SK-N-SH treated with all-trans-retinoic acid at 6 μM for 48 hours (cell line): Measurements from ENCODE around the gene RYR1.

ENCODE experiments used
- ATAC-seq: fragments of 200-7000 bp; cut with Tn5 transposase; 3 replicates; pipeline ENCODE4 v1.9.1; 2020; ENCODE audit warnings: mild to moderate bottlenecking, moderate library complexity
- ARNTL ChIP-seq: fragments of 450-650 bp; formaldehyde crosslinking; IDR thresholded peaks from 2 replicates; pipeline ENCODE4 v1.5.0; 2020; ENCODE audit warnings: low read depth, mild to moderate bottlenecking, moderate library complexity, borderline replicate concordance
- BACH2 ChIP-seq: fragments of 250-450 bp; sonication (Bioruptor Pico); IDR thresholded peaks from 2 replicates; pipeline ENCODE4 v1.9.0; 2021; ENCODE audit warnings: mild to moderate bottlenecking, borderline replicate concordance
- CSDC2 ChIP-seq: fragments of 250-450 bp; sonication (Bioruptor Pico); IDR thresholded peaks from 2 replicates; pipeline ENCODE4 v1.5.0; 2020; ENCODE audit warnings: mild to moderate bottlenecking, moderate library complexity
- ESRRG ChIP-seq: fragments of 250-450 bp; sonication (Bioruptor Pico); IDR thresholded peaks from 2 replicates; pipeline ENCODE4 v1.6.1; 2021; ENCODE audit warnings: mild to moderate bottlenecking
- GLIS3 ChIP-seq: fragments of 250-450 bp; sonication (Bioruptor Pico); IDR thresholded peaks from 2 replicates; pipeline ENCODE4 v1.5.0; 2020; ENCODE audit warnings: mild to moderate bottlenecking, moderate library complexity
- ISL1 ChIP-seq: fragments of 250-450 bp; sonication (Bioruptor Pico); IDR thresholded peaks from 2 replicates; pipeline ENCODE4 v2.1.2; 2022; ENCODE audit warnings: mild to moderate bottlenecking, moderate library complexity
- PPARA ChIP-seq: fragments of 250-450 bp; sonication (Bioruptor Pico); IDR thresholded peaks from 2 replicates; pipeline ENCODE4 v1.5.0; 2020; ENCODE audit warnings: mild to moderate bottlenecking, borderline replicate concordance
- RARB ChIP-seq: fragments of 250-450 bp; sonication (Bioruptor Pico); IDR thresholded peaks from 2 replicates; pipeline ENCODE4 v1.8.0; 2021; ENCODE audit warnings: mild to moderate bottlenecking, moderate library complexity
- TCF4 ChIP-seq: fragments of 250-450 bp; sonication (Bioruptor Pico); IDR thresholded peaks from 2 replicates; pipeline ENCODE4 v1.8.0; 2021; ENCODE audit warnings: mild to moderate bottlenecking, moderate library complexity, borderline replicate concordance
- TOX ChIP-seq: fragments of 250-450 bp; sonication (Bioruptor Pico); IDR thresholded peaks from 2 replicates; pipeline ENCODE4 v1.8.0; 2021; ENCODE audit warnings: mild to moderate bottlenecking, moderate library complexity, borderline replicate concordance
- ZC3H10 ChIP-seq: fragments of 250-450 bp; sonication (Bioruptor Pico); IDR thresholded peaks from 2 replicates; pipeline ENCODE4 v1.5.1; 2021; ENCODE audit warnings: mild to moderate bottlenecking, moderate library complexity
- ZFP3 ChIP-seq: fragments of 250-450 bp; sonication (Bioruptor Pico); IDR thresholded peaks from 2 replicates; pipeline ENCODE4 v1.5.0; 2020; ENCODE audit warnings: mild to moderate bottlenecking, moderate library complexity
- ZFP30 ChIP-seq: fragments of 450-650 bp; formaldehyde crosslinking; IDR thresholded peaks from 2 replicates; pipeline ENCODE4 v1.5.0; 2022; ENCODE audit warnings: mild to moderate bottlenecking, moderate library complexity
- ZNF565 ChIP-seq: fragments of 450-650 bp; formaldehyde crosslinking; conservative IDR thresholded peaks from 2 replicates; pipeline ENCODE4 v1.5.0; 2020; ENCODE audit warnings: low read depth, mild to moderate bottlenecking, moderate library complexity
- ZNF70 ChIP-seq: fragments of 450-650 bp; formaldehyde crosslinking; IDR thresholded peaks from 2 replicates; pipeline ENCODE4 v1.5.0; 2020; ENCODE audit warnings: mild to moderate bottlenecking, moderate library complexity
- ZNF8 ChIP-seq: fragments of 450-650 bp; formaldehyde crosslinking; IDR thresholded peaks from 2 replicates; pipeline ENCODE4 v1.5.0; 2020; ENCODE audit warnings: mild to moderate bottlenecking, moderate library complexity
- TF ChIP-seq, protein P1 (sequence below): fragments of 250-450 bp; sonication (Bioruptor Pico); IDR thresholded peaks from 2 replicates; pipeline ENCODE4 v1.5.0; 2020; ENCODE audit warnings: mild to moderate bottlenecking, moderate library complexity
- TF ChIP-seq, protein P2 (sequence below): fragments of 250-450 bp; sonication (Bioruptor Pico); IDR thresholded peaks from 2 replicates; pipeline ENCODE4 v1.8.0; 2021; ENCODE audit warnings: low read depth, mild to moderate bottlenecking, moderate library complexity, borderline replicate concordance
- TF ChIP-seq, protein P3 (sequence below): fragments of 250-450 bp; sonication (Bioruptor Pico); IDR thresholded peaks from 2 replicates; pipeline ENCODE4 v1.5.1; 2021; ENCODE audit warnings: mild to moderate bottlenecking, moderate library complexity
- TF ChIP-seq, protein P4 (sequence below): fragments of 250-450 bp; sonication (Bioruptor Pico); IDR thresholded peaks from 2 replicates; pipeline ENCODE4 v1.8.0; 2020; ENCODE audit warnings: mild to moderate bottlenecking, moderate library complexity, borderline replicate concordance
- TF ChIP-seq, protein P5 (sequence below): fragments of 250-450 bp; sonication (Bioruptor Pico); IDR thresholded peaks from 2 replicates; pipeline ENCODE4 v1.5.1; 2020; ENCODE audit warnings: low read depth, mild to moderate bottlenecking, moderate library complexity

The RYR1 gene

DNA sequence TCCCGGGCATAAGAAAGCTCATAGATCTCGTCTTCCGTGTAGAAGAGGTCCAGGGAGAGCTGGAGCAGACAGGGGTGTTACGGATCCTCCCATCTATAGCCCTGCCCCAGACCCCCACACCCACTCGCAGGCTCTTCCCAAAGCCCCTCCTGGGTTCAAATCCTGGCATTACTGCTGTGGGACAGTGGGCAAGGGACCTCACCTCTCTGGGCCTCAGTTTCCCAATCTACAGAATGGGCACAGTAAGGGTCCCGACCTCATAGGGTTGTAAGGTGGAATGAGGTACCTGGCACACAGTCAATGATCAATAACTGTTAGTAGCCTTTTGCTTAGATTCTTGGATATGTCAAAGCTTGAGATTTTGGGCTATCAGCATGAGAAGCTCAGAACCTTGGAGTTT is 20.1 kb upstream of the RYR1 start (continued):
- TF ChIP-seq, protein P1, sequence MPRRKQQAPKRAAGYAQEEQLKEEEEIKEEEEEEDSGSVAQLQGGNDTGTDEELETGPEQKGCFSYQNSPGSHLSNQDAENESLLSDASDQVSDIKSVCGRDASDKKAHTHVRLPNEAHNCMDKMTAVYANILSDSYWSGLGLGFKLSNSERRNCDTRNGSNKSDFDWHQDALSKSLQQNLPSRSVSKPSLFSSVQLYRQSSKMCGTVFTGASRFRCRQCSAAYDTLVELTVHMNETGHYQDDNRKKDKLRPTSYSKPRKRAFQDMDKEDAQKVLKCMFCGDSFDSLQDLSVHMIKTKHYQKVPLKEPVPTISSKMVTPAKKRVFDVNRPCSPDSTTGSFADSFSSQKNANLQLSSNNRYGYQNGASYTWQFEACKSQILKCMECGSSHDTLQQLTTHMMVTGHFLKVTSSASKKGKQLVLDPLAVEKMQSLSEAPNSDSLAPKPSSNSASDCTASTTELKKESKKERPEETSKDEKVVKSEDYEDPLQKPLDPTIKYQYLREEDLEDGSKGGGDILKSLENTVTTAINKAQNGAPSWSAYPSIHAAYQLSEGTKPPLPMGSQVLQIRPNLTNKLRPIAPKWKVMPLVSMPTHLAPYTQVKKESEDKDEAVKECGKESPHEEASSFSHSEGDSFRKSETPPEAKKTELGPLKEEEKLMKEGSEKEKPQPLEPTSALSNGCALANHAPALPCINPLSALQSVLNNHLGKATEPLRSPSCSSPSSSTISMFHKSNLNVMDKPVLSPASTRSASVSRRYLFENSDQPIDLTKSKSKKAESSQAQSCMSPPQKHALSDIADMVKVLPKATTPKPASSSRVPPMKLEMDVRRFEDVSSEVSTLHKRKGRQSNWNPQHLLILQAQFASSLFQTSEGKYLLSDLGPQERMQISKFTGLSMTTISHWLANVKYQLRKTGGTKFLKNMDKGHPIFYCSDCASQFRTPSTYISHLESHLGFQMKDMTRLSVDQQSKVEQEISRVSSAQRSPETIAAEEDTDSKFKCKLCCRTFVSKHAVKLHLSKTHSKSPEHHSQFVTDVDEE (CRISPR knock-in tag) = no peak
- TF ChIP-seq, protein P2, sequence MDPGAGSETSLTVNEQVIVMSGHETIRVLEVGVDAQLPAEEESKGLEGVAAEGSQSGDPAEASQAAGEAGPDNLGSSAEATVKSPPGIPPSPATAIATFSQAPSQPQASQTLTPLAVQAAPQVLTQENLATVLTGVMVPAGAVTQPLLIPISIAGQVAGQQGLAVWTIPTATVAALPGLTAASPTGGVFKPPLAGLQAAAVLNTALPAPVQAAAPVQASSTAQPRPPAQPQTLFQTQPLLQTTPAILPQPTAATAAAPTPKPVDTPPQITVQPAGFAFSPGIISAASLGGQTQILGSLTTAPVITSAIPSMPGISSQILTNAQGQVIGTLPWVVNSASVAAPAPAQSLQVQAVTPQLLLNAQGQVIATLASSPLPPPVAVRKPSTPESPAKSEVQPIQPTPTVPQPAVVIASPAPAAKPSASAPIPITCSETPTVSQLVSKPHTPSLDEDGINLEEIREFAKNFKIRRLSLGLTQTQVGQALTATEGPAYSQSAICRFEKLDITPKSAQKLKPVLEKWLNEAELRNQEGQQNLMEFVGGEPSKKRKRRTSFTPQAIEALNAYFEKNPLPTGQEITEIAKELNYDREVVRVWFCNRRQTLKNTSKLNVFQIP (CRISPR knock-in tag) = no peak
- TF ChIP-seq ARNTL (CRISPR knock-in tag) (no peak), ISL1 (no peak), BACH2 (CRISPR knock-in tag) (no peak), ZFP3 (CRISPR knock-in tag) (no peak), CSDC2 (no peak), TOX (CRISPR knock-in tag) (no peak), RARB (no peak)
- TF ChIP-seq, protein P3, sequence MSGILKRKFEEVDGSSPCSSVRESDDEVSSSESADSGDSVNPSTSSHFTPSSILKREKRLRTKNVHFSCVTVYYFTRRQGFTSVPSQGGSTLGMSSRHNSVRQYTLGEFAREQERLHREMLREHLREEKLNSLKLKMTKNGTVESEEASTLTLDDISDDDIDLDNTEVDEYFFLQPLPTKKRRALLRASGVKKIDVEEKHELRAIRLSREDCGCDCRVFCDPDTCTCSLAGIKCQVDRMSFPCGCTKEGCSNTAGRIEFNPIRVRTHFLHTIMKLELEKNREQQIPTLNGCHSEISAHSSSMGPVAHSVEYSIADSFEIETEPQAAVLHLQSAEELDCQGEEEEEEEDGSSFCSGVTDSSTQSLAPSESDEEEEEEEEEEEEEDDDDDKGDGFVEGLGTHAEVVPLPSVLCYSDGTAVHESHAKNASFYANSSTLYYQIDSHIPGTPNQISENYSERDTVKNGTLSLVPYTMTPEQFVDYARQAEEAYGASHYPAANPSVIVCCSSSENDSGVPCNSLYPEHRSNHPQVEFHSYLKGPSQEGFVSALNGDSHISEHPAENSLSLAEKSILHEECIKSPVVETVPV (CRISPR knock-in tag) = no peak

DNA sequence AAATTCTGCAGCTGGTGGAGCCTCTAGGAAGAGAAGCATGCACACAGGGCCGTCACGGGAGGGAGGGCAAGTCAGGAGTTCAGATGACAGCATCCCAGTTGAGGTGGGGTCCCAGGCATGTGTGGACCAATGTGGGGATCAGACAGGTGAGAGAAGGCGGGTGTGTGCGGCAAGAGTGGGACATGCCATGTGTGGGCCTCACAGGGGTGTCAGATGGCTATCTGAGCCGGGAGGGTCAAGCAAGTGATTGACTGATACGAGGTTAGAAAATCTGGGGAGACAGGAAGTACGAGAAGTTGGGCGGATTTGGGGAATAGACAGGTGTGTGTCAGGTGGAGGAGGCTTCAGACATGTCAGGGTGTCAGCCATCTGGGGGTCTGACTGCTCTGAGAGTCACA is 16.3 kb upstream of the RYR1 start:
- no peak for ATAC-seq
- TF ChIP-seq PPARA (no peak), ZFP30 (CRISPR knock-in tag) (no peak), RARB (no peak)
- TF ChIP-seq, protein P4, sequence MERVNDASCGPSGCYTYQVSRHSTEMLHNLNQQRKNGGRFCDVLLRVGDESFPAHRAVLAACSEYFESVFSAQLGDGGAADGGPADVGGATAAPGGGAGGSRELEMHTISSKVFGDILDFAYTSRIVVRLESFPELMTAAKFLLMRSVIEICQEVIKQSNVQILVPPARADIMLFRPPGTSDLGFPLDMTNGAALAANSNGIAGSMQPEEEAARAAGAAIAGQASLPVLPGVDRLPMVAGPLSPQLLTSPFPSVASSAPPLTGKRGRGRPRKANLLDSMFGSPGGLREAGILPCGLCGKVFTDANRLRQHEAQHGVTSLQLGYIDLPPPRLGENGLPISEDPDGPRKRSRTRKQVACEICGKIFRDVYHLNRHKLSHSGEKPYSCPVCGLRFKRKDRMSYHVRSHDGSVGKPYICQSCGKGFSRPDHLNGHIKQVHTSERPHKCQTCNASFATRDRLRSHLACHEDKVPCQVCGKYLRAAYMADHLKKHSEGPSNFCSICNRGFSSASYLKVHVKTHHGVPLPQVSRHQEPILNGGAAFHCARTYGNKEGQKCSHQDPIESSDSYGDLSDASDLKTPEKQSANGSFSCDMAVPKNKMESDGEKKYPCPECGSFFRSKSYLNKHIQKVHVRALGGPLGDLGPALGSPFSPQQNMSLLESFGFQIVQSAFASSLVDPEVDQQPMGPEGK (CRISPR knock-in tag) = no peak
- TF ChIP-seq, all 23 proteins: peak for 0

DNA sequence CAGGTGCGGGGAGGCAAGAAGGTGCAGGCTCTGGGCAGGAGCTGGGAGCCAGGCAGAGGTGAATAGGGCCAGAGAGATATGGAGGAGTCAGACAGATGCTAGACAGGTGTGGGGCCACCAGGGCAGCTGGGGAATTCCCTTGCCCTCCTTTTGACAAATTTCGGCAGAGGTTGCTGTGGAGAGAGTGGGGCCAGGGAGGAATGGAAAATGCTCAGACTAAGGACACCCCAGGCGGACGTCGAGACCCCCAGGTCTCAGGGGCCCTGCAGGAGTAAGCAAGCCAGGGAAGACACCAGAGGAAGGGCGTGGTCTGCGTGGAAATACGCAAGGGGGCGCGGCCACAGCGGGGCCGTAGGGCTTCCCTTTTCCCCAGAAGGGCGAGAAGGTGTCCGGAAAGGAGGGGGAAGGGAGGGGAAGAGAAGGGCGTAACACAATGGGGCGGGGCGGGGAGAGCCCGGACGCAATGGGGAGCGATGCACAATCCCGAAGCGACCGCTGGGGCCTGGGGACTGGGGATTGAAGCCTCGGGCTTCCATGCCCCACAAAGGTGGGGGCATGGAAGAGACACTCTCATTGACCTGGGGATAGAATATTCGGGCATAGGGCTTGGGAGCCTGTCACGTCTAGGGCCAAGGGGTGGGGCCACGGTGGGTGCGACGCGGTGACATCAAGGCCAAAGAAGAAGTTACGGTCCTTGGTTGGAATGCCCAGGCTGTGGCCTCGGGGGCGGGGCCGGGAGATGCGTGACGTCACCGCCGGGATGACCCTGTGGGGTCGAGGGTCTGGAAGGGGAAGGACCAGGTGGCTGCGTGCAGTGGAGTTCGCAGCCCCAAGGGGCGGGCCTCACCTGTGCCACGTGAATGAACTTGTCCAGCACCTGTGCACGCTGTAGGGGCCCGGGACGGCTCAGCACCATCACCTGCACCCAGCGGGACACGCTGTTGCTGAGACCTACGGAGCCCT is 15.7 kb upstream of the RYR1 start:
- no peak; the same call in 2 of the 3 replicates for ATAC-seq
- TF ChIP-seq ARNTL (CRISPR knock-in tag) (no peak), TCF4 (no peak), GLIS3 (no peak), CSDC2 (no peak), ZNF70 (CRISPR knock-in tag) (no peak)
- TF ChIP-seq, all 23 proteins: peak for 0

DNA sequence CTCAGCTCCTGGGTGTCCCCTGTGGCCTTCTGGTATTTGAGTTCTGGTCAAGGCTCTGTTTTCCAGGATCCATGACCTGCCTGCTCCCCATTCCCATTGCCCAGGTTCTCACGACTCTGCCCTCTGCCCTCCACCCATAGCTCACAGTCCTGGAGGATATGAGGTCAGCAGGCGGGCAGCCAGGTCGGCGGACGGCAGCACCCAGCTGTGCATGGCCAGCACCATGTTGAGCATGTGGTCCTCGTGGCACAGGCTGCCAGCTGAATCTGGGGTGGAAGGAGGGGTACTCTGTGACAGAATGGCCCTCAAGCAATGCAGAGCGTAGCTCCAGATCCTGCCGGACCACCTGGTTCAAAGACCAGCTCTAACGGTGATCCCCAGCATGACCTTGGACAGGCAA is 12.6 kb upstream of the RYR1 start:
- ATAC-seq = no peak
- TF ChIP-seq ZC3H10 (CRISPR knock-in tag) (no peak), ZFP3 (CRISPR knock-in tag) (no peak), RARB (no peak), CSDC2 (no peak), ZNF8 (no peak), GLIS3 (no peak), TCF4 (no peak), ZNF565 (CRISPR knock-in tag) (no peak), ESRRG (no peak), PPARA (no peak)
- TF ChIP-seq, protein P2 (CRISPR knock-in tag) = no peak
- TF ChIP-seq, protein P5, sequence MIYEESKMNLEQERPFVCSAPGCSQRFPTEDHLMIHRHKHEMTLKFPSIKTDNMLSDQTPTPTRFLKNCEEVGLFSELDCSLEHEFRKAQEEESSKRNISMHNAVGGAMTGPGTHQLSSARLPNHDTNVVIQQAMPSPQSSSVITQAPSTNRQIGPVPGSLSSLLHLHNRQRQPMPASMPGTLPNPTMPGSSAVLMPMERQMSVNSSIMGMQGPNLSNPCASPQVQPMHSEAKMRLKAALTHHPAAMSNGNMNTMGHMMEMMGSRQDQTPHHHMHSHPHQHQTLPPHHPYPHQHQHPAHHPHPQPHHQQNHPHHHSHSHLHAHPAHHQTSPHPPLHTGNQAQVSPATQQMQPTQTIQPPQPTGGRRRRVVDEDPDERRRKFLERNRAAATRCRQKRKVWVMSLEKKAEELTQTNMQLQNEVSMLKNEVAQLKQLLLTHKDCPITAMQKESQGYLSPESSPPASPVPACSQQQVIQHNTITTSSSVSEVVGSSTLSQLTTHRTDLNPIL (CRISPR knock-in tag) = no peak
- TF ChIP-seq, protein P1 (CRISPR knock-in tag) = no peak
